ENCODE data around the gene ATP10A. TPM values are rescaled to one million over a fixed set of nuclear protein-coding genes. Genes with fewer than 3 reads are reported as not detected.

The ATP10A gene
- total RNA-seq, 1 experiment from 2014 or later: 0.02 TPM

- no peak overlapping the region for H3K27ac ChIP-seq (ENCODE audit: low read depth, low read length)
- H3K4me3 ChIP-seq (replicated peaks in 1 of 2; ENCODE audit: low read depth in 1 of 2, low read length in 2 of 2): no peak overlapping the region
- TF ChIP-seq CEBPB (IDR thresholded peaks at IDR 0.05; ENCODE audit: low read depth): no peak
- no peak for TF ChIP-seq EGR1 (IDR thresholded peaks at IDR 0.05; ENCODE audit: low read depth)
- no peak for TF ChIP-seq SIN3A (IDR thresholded peaks at IDR 0.05; ENCODE audit: low read depth)
- TF ChIP-seq REST (IDR thresholded peaks at IDR 0.05; ENCODE audit: low read depth): no peak
- TF ChIP-seq SRF (IDR thresholded peaks at IDR 0.05; ENCODE audit: low read depth): no peak
- no peak for TF ChIP-seq ZBTB33 (IDR thresholded peaks at IDR 0.05; ENCODE audit: extremely low read depth, insufficient replicate concordance, low read length)
- TF ChIP-seq MAX (IDR thresholded peaks at IDR 0.05): no peak
- no peak for TF ChIP-seq CTCF (IDR thresholded peaks at IDR 0.05 in 2 of 3, conservative IDR thresholded peaks at IDR 0.05 in 1 of 3; ENCODE audit: borderline replicate concordance in 1 of 3, insufficient read depth in 1 of 3, low read depth in 2 of 3, low read length in 2 of 3)
- TF ChIP-seq EZH2 (IDR thresholded peaks at IDR 0.05): no peak
- no peak for TF ChIP-seq YY1 (IDR thresholded peaks at IDR 0.05; ENCODE audit: extremely low read depth, insufficient replicate concordance, low read depth, low read length)
- no peak for TF ChIP-seq ZNF274 (IDR thresholded peaks at IDR 0.05; ENCODE audit: low read depth, low read length)
- TF ChIP-seq EZH2phosphoT487 (IDR thresholded peaks at IDR 0.05; ENCODE audit: borderline replicate concordance): no peak
- TF ChIP-seq ZFX (IDR thresholded peaks at IDR 0.05): no peak
- TF ChIP-seq CBX3 (IDR thresholded peaks at IDR 0.05; ENCODE audit: low read depth): no peak
- no peak for TF ChIP-seq TCF7L2 (IDR thresholded peaks at IDR 0.05; ENCODE audit: borderline replicate concordance, extremely low read depth, insufficient read depth, insufficient read length)
- no peak for TF ChIP-seq ATF3 (IDR thresholded peaks at IDR 0.05)
- TF ChIP-seq RAD21 (IDR thresholded peaks at IDR 0.05; ENCODE audit: low read depth): no peak
- H3K4me2 ChIP-seq (ENCODE audit: low read length): no peak overlapping the region
- ATAC-seq (no peak), DNase-seq (ENCODE audit: low read depth, low spot score) (no peak)
- H3K9me3 ChIP-seq (ENCODE audit: control insufficient read depth in 1 of 2, insufficient read depth in 1 of 2, low read depth in 1 of 2, low read length in 2 of 2): peaks cover 7 to 30% of the 10 kb centered on the region in 2 experiments; a peak in 2 of 4 replicates
- intact Hi-C loops (cut with micrococcal nuclease): no loop called here
- no peaks in the 10 kb centered on the region for H3K36me3 ChIP-seq (ENCODE audit: control insufficient read depth in 1 of 2, insufficient read depth in 2 of 2, low read length in 2 of 2)
- H3K27me3 ChIP-seq (ENCODE audit: insufficient read depth, low read length): no peaks in the 10 kb centered on the region
- ChIA-PET POLR2A (no interaction called here), RAD21 (ENCODE audit: low non-redundant PET in 1 of 2, low total read pairs in 2 of 2, uncharacterized antibody in 2 of 2, unreplicated experiment in 2 of 2) (no interaction called here), CTCF (no interaction called here)
- H3K79me2 ChIP-seq (ENCODE audit: insufficient read depth, low read length): no peaks in the 10 kb centered on the region
- no peak overlapping the region for H3K9ac ChIP-seq (ENCODE audit: low read length)
- no TSS peak for BruUV-seq (replicated peaks)
- no peaks in the 10 kb centered on the region for H3K9me2 ChIP-seq (ENCODE audit: insufficient read depth)
- no peak overlapping the region for H2AFZ ChIP-seq (ENCODE audit: low read depth, low read length, poor library complexity, severe bottlenecking)
- H3K4me1 ChIP-seq (ENCODE audit: control insufficient read depth in 1 of 2, insufficient read depth in 2 of 2, low read length in 2 of 2): no peaks in the 10 kb centered on the region
- no peaks in the 10 kb centered on the region for H4K20me1 ChIP-seq (ENCODE audit: insufficient read depth)
Observed at GRCh38 chr15:25838871-25839195, 24.3 kb downstream of the ATP10A start.
